RWPE2 (cell line): Measurements from ENCODE around the gene SSX3.

Experiments
- ATAC-seq: fragments of 200-7000 bp; cut with Tn5 transposase; 3 replicates; pipeline ENCODE4 v1.9.1; 2021; ENCODE audit warnings: low read depth
- DNase-seq: peaks from one replicate; pipeline ENCODE4 v3.0.0-alpha.2; 2020; ENCODE audit warnings: low spot score
- H3K27ac ChIP-seq: fragments of 450-650 bp; 2 replicates; pipeline ENCODE4 v1.5.1; 2017; ENCODE audit warnings: mild to moderate bottlenecking; ENCODE audit not compliant: poor library complexity, severe bottlenecking
- H3K27me3 ChIP-seq: fragments of 250-450 bp; sonication (Bioruptor Pico); 2 replicates; pipeline ENCODE4 v1.5.1; 2021; ENCODE audit warnings: mild to moderate bottlenecking, moderate library complexity; ENCODE audit not compliant: insufficient read depth, poor library complexity, severe bottlenecking
- H3K36me3 ChIP-seq: fragments of 250-450 bp; sonication (Bioruptor Pico); 2 replicates; pipeline ENCODE4 v1.5.1; 2020; ENCODE audit warnings: low read depth, mild to moderate bottlenecking, moderate library complexity
- H3K4me1 ChIP-seq: fragments of 250-450 bp; sonication (Bioruptor Pico); 2 replicates; pipeline ENCODE4 v1.5.1; 2021; ENCODE audit warnings: mild to moderate bottlenecking, moderate library complexity; ENCODE audit not compliant: insufficient read depth, poor library complexity, severe bottlenecking
- H3K4me3 ChIP-seq: fragments of 250-450 bp; sonication (Bioruptor Pico); 2 replicates; pipeline ENCODE4 v1.5.1; 2021; ENCODE audit warnings: mild to moderate bottlenecking, moderate library complexity; ENCODE audit not compliant: severe bottlenecking
- H3K9me3 ChIP-seq: fragments of 250-450 bp; sonication (Bioruptor Pico); 2 replicates; pipeline ENCODE4 v1.5.1; 2021; ENCODE audit warnings: mild to moderate bottlenecking, moderate library complexity; ENCODE audit not compliant: severe bottlenecking
- TF ChIP-seq, protein P1 (sequence below): fragments of 450-650 bp; IDR thresholded peaks from one replicate; pipeline ENCODE4 v1.5.1; 2017; ENCODE audit warnings: mild to moderate bottlenecking, moderate library complexity; ENCODE audit not compliant: poor library complexity, severe bottlenecking

The SSX3 gene

DNA sequence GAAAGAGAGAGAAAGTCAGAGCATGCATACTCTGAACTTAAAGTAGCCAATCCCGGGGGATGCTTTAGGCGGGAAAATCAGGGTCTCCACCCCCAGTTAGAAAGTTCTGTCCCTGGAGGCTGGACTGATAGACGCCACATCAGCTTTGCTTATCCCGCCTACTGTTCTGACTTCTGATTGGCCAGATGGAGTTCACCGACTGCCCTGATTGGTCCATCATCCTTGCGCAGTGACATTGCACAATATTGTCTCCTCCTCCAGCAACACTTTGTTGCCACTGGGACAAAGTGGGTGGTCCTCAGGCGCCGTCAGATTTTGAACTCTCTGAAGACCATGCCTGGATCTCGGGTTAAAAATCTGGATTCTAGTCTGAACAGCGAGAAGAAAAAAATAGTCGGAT is 50.3 kb downstream of the SSX3 start:
- Histone ChIP-seq H3K9me3 (no peaks in the 10 kb centered on the region), H3K27ac (no peak overlapping the region), H3K36me3 (no peaks in the 10 kb centered on the region), H3K4me3 (no peak overlapping the region), H3K4me1 (no peaks in the 10 kb centered on the region), H3K27me3 (no peaks in the 10 kb centered on the region)
- DNase-seq (no peak), ATAC-seq (no peak)
- TF ChIP-seq, protein P1, sequence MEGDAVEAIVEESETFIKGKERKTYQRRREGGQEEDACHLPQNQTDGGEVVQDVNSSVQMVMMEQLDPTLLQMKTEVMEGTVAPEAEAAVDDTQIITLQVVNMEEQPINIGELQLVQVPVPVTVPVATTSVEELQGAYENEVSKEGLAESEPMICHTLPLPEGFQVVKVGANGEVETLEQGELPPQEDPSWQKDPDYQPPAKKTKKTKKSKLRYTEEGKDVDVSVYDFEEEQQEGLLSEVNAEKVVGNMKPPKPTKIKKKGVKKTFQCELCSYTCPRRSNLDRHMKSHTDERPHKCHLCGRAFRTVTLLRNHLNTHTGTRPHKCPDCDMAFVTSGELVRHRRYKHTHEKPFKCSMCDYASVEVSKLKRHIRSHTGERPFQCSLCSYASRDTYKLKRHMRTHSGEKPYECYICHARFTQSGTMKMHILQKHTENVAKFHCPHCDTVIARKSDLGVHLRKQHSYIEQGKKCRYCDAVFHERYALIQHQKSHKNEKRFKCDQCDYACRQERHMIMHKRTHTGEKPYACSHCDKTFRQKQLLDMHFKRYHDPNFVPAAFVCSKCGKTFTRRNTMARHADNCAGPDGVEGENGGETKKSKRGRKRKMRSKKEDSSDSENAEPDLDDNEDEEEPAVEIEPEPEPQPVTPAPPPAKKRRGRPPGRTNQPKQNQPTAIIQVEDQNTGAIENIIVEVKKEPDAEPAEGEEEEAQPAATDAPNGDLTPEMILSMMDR, result no peak
